Measurements from ENCODE around the gene ARPC1B.

The ARPC1B gene

DNA sequence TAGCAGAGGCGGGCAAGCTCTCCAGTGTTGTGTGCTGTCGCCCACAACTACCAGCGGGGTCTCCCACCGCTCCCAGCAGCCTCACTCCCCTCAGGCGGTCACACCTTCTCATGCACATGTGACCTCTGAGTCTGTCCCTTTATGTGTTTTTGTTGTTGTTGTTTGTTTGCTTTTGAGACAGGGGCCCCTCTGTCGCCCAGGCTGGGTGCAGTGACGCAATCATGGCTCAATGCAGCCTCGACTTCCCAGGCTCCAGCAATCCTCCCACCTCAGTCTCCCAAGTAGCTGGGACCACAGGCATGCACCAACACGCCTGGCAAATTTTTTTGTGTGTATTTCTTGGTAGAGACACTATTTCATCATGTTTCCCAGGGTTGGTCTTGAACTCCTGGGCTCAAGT lies 65.7 kb downstream of the ARPC1B start:
- in situ Hi-C loops (cut with MboI; ENCODE audit: low sequenced_read_pairs): no loop called here

All from HL-60/S4 treated with retinoic acid at 250 ng/mL for 4 days and 3 days (cell line).